ENCODE data around the gene MUS81.

GRCh38 chr11:65906602-65907001 lies 46.4 kb downstream of the MUS81 start:
- no peak for TF ChIP-seq USF2 (IDR thresholded peaks at IDR 0.05; ENCODE audit: low read depth, low read length)
- TF ChIP-seq CEBPB (IDR thresholded peaks at IDR 0.05; ENCODE audit: low read depth, low read length): no peak
- no peak for TF ChIP-seq CTCF (conservative IDR thresholded peaks at IDR 0.05; ENCODE audit: low read depth, low read length)
- TF ChIP-seq MXI1 (IDR thresholded peaks at IDR 0.05; ENCODE audit: borderline replicate concordance, low read depth, low read length): no peak
- TF ChIP-seq SMC3 (IDR thresholded peaks at IDR 0.05; ENCODE audit: low read depth, low read length): no peak
- no peak for TF ChIP-seq POLR2A (IDR thresholded peaks at IDR 0.05; ENCODE audit: low read depth, low read length)
- no peak for TF ChIP-seq ELK1 (IDR thresholded peaks at IDR 0.05; ENCODE audit: borderline replicate concordance, low read depth, low read length)
- TF ChIP-seq CHD1 (IDR thresholded peaks at IDR 0.05; ENCODE audit: low read depth, low read length): no peak
- TF ChIP-seq NFE2L2 (IDR thresholded peaks at IDR 0.05; ENCODE audit: low read depth, low read length): no peak

All from IMR-90 (cell line).